HepG2 (cell line): ENCODE data around the gene SCAPER. TPM values are rescaled to one million over a fixed set of nuclear protein-coding genes. Genes with fewer than 3 reads are reported as not detected.

Experiments
- ATAD3A ChIP-seq: sonication (generic); formaldehyde crosslinking; IDR thresholded peaks from 2 replicates; pipeline ENCODE4 v1.4.0; 2020; ENCODE audit warnings: missing genetic modification reagents
- EHMT2 ChIP-seq: fragments of 200-600 bp; sonication (generic); IDR thresholded peaks from 2 replicates; pipeline ENCODE4 v1.7.0; 2017; ENCODE audit warnings: antibody characterized with exemption, low read depth, low read length, borderline replicate concordance
- ELK4 ChIP-seq: sonication (generic); formaldehyde crosslinking; IDR thresholded peaks from 2 replicates; pipeline ENCODE4 v1.9.0; 2021; ENCODE audit warnings: missing genetic modification reagents, borderline replicate concordance
- ESRRA ChIP-seq: sonication (generic); formaldehyde crosslinking; IDR thresholded peaks from 2 replicates; pipeline ENCODE4 v1.5.1; 2020; ENCODE audit warnings: mild to moderate bottlenecking, low read depth, missing genetic modification reagents
- FOSL1 ChIP-seq: sonication (generic); formaldehyde crosslinking; IDR thresholded peaks from 2 replicates; pipeline ENCODE4 v1.9.0; 2021; ENCODE audit warnings: missing genetic modification reagents, borderline replicate concordance
- GLMP ChIP-seq: sonication (generic); formaldehyde crosslinking; IDR thresholded peaks from 2 replicates; pipeline ENCODE4 v1.9.0; 2021; ENCODE audit warnings: missing genetic modification reagents, mild to moderate bottlenecking, borderline replicate concordance
- HIVEP1 ChIP-seq: sonication (generic); formaldehyde crosslinking; IDR thresholded peaks from 2 replicates; pipeline ENCODE4 v1.4.0; 2020; ENCODE audit warnings: mild to moderate bottlenecking, missing genetic modification reagents
- HMGA1 ChIP-seq: sonication (generic); formaldehyde crosslinking; conservative IDR thresholded peaks from 2 replicates; pipeline ENCODE4 v1.4.0; 2020; ENCODE audit warnings: missing genetic modification reagents
- HOXA5 ChIP-seq: sonication (generic); formaldehyde crosslinking; IDR thresholded peaks from 2 replicates; pipeline ENCODE4 v1.4.0; 2020; ENCODE audit warnings: missing genetic modification reagents
- HOXA7 ChIP-seq: sonication (generic); formaldehyde crosslinking; IDR thresholded peaks from 2 replicates; pipeline ENCODE4 v1.8.1; 2022; ENCODE audit warnings: mild to moderate bottlenecking, missing genetic modification reagents, moderate library complexity
- HOXA9 ChIP-seq: sonication (generic); formaldehyde crosslinking; IDR thresholded peaks from 2 replicates; pipeline ENCODE4 v1.8.1; 2022; ENCODE audit warnings: missing genetic modification reagents, mild to moderate bottlenecking, moderate library complexity, borderline replicate concordance
- ISX ChIP-seq: sonication (generic); formaldehyde crosslinking; conservative IDR thresholded peaks from 2 replicates; pipeline ENCODE4 v1.5.0; 2020; ENCODE audit warnings: missing genetic modification reagents
- MTA3 ChIP-seq: sonication (generic); formaldehyde crosslinking; IDR thresholded peaks from 2 replicates; pipeline ENCODE4 v1.4.0; 2020; ENCODE audit warnings: missing genetic modification reagents
- NCOA2 ChIP-seq: sonication (generic); formaldehyde crosslinking; IDR thresholded peaks from 2 replicates; pipeline ENCODE4 v1.8.0; 2022; ENCODE audit warnings: inconsistent platforms
- POLR2AphosphoS2 ChIP-seq: IDR thresholded peaks from 2 replicates; pipeline ENCODE4 v1.6.1; 2011; ENCODE audit warnings: low read depth, low read length, improper control_type of control experiment
- POLR2AphosphoS5 ChIP-seq: IDR thresholded peaks from 2 replicates; pipeline ENCODE4 v1.6.1; 2012; ENCODE audit warnings: low read depth, low read length
- RELA ChIP-seq: sonication (generic); formaldehyde crosslinking; IDR thresholded peaks from 2 replicates; pipeline ENCODE4 v1.4.0; 2020; ENCODE audit warnings: missing genetic modification reagents
- SKI ChIP-seq: fragments of 450-650 bp; IDR thresholded peaks from one replicate; pipeline ENCODE4 v1.6.1; 2018; ENCODE audit warnings: mild to moderate bottlenecking; ENCODE audit not compliant: partially characterized antibody
- TP53 ChIP-seq: sonication (generic); formaldehyde crosslinking; conservative IDR thresholded peaks from 2 replicates; pipeline ENCODE4 v1.4.0; 2020; ENCODE audit warnings: missing genetic modification reagents
- WIZ ChIP-seq: sonication (generic); formaldehyde crosslinking; IDR thresholded peaks from 2 replicates; pipeline ENCODE4 v1.5.1; 2020; ENCODE audit warnings: mild to moderate bottlenecking, missing genetic modification reagents
- ZBTB3 ChIP-seq: sonication (generic); formaldehyde crosslinking; IDR thresholded peaks from 2 replicates; pipeline ENCODE4 v1.4.0; 2020; ENCODE audit warnings: low read depth, mild to moderate bottlenecking, moderate library complexity, missing genetic modification reagents, borderline replicate concordance
- ZFP36L1 ChIP-seq: sonication (generic); formaldehyde crosslinking; IDR thresholded peaks from 2 replicates; pipeline ENCODE4 v1.8.0; 2022; ENCODE audit warnings: mild to moderate bottlenecking, missing genetic modification reagents, moderate library complexity
- ZNF12 ChIP-seq: sonication (generic); formaldehyde crosslinking; IDR thresholded peaks from 2 replicates; pipeline ENCODE4 v1.5.0; 2020; ENCODE audit warnings: missing genetic modification reagents
- ZNF225 ChIP-seq: sonication (generic); formaldehyde crosslinking; IDR thresholded peaks from 2 replicates; pipeline ENCODE4 v1.4.0; 2020; ENCODE audit warnings: mild to moderate bottlenecking, missing genetic modification reagents
- ZNF441 ChIP-seq: sonication (generic); formaldehyde crosslinking; IDR thresholded peaks from 2 replicates; pipeline ENCODE4 v1.7.0; 2021; ENCODE audit warnings: missing genetic modification reagents, borderline replicate concordance
- ZNF530 ChIP-seq: sonication (generic); formaldehyde crosslinking; IDR thresholded peaks from 2 replicates; pipeline ENCODE4 v1.5.0; 2020; ENCODE audit warnings: low read depth, mild to moderate bottlenecking, missing genetic modification reagents
- ZNF550 ChIP-seq: sonication (generic); formaldehyde crosslinking; IDR thresholded peaks from 2 replicates; pipeline ENCODE4 v1.4.0; 2020; ENCODE audit warnings: mild to moderate bottlenecking, missing genetic modification reagents, borderline replicate concordance
- ZNF605 ChIP-seq: sonication (generic); formaldehyde crosslinking; IDR thresholded peaks from 2 replicates; pipeline ENCODE4 v1.8.0; 2022; ENCODE audit warnings: mild to moderate bottlenecking, missing genetic modification reagents
- ZNF746 ChIP-seq: sonication (generic); formaldehyde crosslinking; IDR thresholded peaks from 2 replicates; pipeline ENCODE4 v1.8.0; 2022; ENCODE audit warnings: mild to moderate bottlenecking, missing genetic modification reagents
- ZNF790 ChIP-seq: sonication (generic); formaldehyde crosslinking; IDR thresholded peaks from 2 replicates; pipeline ENCODE4 v1.8.0; 2022; ENCODE audit warnings: missing genetic modification reagents, mild to moderate bottlenecking, borderline replicate concordance
- ZSCAN21 ChIP-seq: sonication (generic); formaldehyde crosslinking; IDR thresholded peaks from 2 replicates; pipeline ENCODE4 v1.8.0; 2022; ENCODE audit warnings: mild to moderate bottlenecking, missing genetic modification reagents, moderate library complexity, borderline replicate concordance
- polyA plus RNA-seq, 8 experiments: library from polyadenylated mRNA; depleted of rRNA in 3 of 8; stranded (reverse) in 7 of 8; unstranded in 1 of 8; fragments of >200 nt; fragmentation: Illumina TruSeq in 4 of 8; extraction: Trizol in 4 of 8; gene quantifications; 2 replicates each; pipeline versions ENCODE4 v1.2.1 to v1.2.3, GENCODE V29; 2011 to 2016; ENCODE audit warnings: low read depth in 4 of 8, missing spikeins in 1 of 8, mixed read lengths in 1 of 8; ENCODE audit not compliant: insufficient read depth in 1 of 8
- total RNA-seq, 5 experiments: library from RNA; depleted of rRNA; stranded (reverse); fragments of >200 nt; fragmentation: Illumina TruSeq; extraction: Trizol; gene quantifications; 2 replicates each; pipeline ENCODE4 v1.2.3, GENCODE V29; 2016; ENCODE audit warnings: low read depth in 1 of 5

SCAPER gene
- total and polyA plus RNA-seq, 2 of the 13 experiments (the other 11 are each of a cell fraction or from before 2014, with no cell fraction given), result 4.3 to 10.5 TPM

GRCh38 chr15:76345880-76346668 lies 559.1 kb downstream of the SCAPER start (continued):
- TF ChIP-seq EHMT2 (no peak), ESRRA (CRISPR knock-in tag) (no peak), HMGA1 (CRISPR knock-in tag) (no peak), ZNF530 (CRISPR knock-in tag) (no peak), HOXA7 (no peak), ZNF550 (no peak), ELK4 (CRISPR knock-in tag) (no peak), POLR2AphosphoS5 (peak; percentile 26; the same call in 1 of the 2 replicates), ZNF441 (CRISPR knock-in tag) (no peak), ZBTB3 (no peak), TP53 (CRISPR knock-in tag) (no peak), ZNF790 (CRISPR knock-in tag) (no peak), SKI (no peak), ZNF605 (CRISPR knock-in tag) (peak; percentile 48), HOXA9 (no peak), ATAD3A (CRISPR knock-in tag) (no peak), ZFP36L1 (CRISPR knock-in tag) (no peak), GLMP (CRISPR knock-in tag) (no peak), ZNF225 (no peak), NCOA2 (CRISPR knock-in tag) (peak; percentile 35; the same call in 1 of the 2 replicates), HOXA5 (CRISPR knock-in tag) (0 out of 2 replicates have a peak, but pooled peaks have one; percentile 36), RELA (CRISPR knock-in tag) (no peak), WIZ (CRISPR knock-in tag) (no peak), FOSL1 (CRISPR knock-in tag) (no peak), ZNF12 (CRISPR knock-in tag) (no peak), HIVEP1 (peak; percentile 15; the same call in 1 of the 2 replicates), ZNF746 (CRISPR knock-in tag) (0 out of 2 replicates have a peak, but pooled peaks have one; percentile 14), ZSCAN21 (CRISPR knock-in tag) (no peak), POLR2AphosphoS2 (no peak), MTA3 (CRISPR knock-in tag) (no peak), ISX (CRISPR knock-in tag) (no peak)
